ENCODE results near the gene PRIMPOL.
"Not testable (repeated sequence)": the region's sequence is repeated elsewhere in the genome, so short reads cannot be mapped to it uniquely, and the experiment has no call there.

Gene PRIMPOL

DNA sequence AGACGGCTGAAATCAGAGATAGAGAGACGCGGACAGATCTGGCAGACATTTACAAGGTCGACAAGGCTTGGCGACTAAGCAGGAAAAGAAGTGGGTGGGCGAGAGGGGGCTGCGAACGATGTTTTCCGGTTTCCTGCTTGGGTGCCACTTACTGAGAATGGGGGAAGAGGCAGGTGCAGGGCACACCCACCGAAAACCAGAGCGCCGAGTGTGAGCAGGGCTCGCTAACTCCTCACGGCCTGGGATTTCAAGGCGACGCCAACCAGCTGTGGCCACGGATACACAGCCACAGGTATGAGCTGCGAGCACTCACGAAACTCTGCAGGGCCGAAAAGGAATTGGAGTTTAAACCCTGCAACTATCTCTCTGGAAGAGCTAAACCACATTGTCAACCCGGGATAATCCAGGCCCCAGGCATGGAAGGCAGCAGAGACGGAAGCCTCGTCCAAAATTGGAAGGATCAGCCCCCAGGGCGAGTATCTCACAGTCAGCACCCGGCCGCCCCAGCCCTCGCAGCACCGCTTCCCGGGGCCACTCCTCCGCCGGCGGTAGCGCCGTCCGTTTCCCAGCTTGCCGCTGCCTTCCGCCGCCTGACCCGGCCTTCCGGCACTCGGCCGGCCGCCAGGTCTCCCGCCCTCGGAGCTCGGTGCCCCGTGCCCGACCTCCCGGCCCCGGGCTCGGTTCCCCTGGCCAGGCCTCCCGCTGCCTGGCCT lies 1.1 kb upstream of the PRIMPOL start:
- no peak for TF ChIP-seq POLR2A (IDR thresholded peaks at IDR 0.05; ENCODE audit: low read length)
- TF ChIP-seq GATA1 (IDR thresholded peaks at IDR 0.05; ENCODE audit: low read depth, low read length): no peak
- peak; percentile 75 to 78 for DNase-seq

- TF ChIP-seq POLR2A (IDR thresholded peaks at IDR 0.05; ENCODE audit: low read length) (peak; percentile 12), GATA1 (IDR thresholded peaks at IDR 0.05; ENCODE audit: low read depth, low read length) (no peak)
- peak; percentile 66 to 71 for DNase-seq
Measured at GRCh38 chr4:184649971-184650855, 675 bp downstream of the PRIMPOL start.

GRCh38 chr4:184651899-184652298 lies 2.4 kb downstream of the PRIMPOL start:
- DNase-seq: no peak
- TF ChIP-seq POLR2A (IDR thresholded peaks at IDR 0.05; ENCODE audit: low read length) (no peak), GATA1 (IDR thresholded peaks at IDR 0.05; ENCODE audit: low read depth, low read length) (no peak)

DNA sequence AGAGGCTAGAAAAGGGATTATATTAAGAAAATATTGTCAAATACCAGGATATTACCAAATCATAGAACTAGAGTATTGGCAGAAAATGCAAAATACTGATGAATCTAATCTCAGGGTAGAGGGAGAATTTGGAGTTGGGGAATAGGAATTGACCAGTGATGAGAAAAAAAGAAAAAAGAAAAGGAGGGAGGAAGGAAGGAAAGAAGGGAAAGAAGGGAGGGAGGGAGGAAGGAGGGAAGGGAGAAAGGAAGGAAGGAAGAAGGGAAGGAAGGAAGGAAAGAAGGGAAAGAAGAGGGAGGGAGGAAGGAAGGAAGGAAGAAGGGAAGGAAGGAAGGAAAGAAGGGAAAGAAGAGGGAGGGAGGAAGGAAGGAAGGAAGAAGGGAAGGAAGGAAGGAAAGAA lies 3.1 kb downstream of the PRIMPOL start:
- not testable (repeated sequence) for DNase-seq

- no peak for DNase-seq
Measured at GRCh38 chr4:184653650-184654049, 4.1 kb downstream of the PRIMPOL start.

DNA sequence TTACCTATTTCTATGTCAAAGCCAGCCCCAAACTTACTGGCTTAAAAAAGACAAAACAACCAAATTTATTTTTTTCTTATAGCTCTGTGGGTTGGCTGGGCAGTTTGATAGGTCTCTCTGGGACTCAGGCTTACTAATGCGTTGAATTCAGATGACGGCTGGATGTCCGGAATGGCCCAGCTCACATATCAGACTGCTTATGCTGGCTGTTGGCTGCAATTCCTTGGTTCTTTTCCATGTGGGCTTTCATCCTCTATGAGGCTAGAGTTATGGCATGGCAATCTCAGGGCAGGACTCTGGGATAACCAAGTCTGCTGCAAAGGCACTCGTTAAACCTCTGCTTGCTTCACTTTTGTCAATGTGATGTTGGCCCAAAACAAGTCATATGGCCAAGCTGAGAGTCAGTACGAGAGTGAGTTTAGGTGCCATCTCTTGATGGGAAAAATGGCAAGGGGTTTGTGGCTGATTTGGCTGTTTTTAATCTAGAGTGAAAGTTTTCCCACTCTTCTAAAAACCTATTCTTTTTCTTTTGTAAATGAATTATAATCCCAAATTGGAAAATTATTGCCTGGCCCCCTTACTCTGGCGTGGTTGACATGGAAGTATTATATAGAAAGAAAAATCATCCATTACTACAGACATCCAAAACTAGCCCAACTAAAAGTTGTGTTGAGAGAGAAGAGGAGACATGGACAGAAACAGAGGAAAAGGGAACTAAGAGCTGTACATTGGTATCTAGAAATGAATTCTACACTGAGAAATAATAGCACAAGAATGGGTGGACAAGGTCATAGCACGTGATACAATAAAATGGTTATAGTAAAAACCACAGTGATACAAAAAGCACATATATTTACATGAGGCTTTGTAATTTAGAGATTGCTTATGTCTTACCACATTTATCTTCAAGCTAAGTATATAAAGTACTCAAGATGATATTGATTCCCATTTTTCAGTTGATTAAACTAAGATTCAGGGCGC lies 6.6 kb downstream of the PRIMPOL start:
- DNase-seq: no peak
- TF ChIP-seq POLR2A (IDR thresholded peaks at IDR 0.05; ENCODE audit: low read length): no peak
- no peak for TF ChIP-seq GATA1 (IDR thresholded peaks at IDR 0.05; ENCODE audit: low read depth, low read length)

More at GRCh38 chr4:184653650-184654049, 4.1 kb downstream of the PRIMPOL start:
- TF ChIP-seq GATA1 (IDR thresholded peaks at IDR 0.05; ENCODE audit: low read depth, low read length) (no peak), POLR2A (IDR thresholded peaks at IDR 0.05; ENCODE audit: low read length) (no peak)

DNA sequence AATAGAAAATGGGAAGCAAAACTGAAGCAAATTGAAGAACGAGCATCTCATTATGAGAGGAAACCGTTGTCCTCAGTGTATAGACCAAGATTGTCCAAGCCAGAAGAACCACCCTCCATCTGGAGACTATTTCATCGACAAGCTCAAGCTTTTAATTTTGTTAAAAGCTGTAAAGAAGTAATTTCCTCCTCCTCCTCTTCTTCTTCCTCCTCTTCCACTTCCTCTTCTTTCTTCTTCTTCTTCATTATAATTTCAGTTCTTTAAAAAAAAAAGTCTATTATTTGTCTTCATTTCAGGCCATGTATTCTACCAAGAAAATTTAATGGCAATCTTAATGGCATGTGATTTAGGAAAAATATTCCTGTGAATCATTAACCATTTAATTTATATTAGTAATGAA lies 7.6 kb downstream of the PRIMPOL start:
- TF ChIP-seq POLR2A (IDR thresholded peaks at IDR 0.05; ENCODE audit: low read length) (no peak), GATA1 (IDR thresholded peaks at IDR 0.05; ENCODE audit: low read depth, low read length) (no peak)
- DNase-seq: no peak

DNA sequence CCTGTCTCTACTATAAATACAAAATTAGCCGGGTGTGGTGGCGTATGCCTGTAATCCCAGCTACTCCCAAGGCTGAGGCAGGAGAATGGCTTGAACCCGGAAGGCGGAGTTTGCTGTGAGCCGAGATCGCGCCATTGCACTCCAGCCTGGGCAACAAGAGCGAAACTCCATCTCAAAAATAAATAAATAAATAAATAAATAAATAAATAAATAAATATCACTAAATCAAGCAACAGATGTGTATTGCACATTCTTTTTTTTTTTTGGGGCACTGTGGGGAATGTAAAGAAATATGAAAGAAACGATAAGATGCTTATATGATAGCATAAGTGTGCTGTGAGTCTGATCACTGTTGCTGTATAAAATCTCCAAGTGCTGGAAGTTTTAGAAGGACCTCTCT lies 8.3 kb downstream of the PRIMPOL start:
- DNase-seq: not testable (repeated sequence)

DNA sequence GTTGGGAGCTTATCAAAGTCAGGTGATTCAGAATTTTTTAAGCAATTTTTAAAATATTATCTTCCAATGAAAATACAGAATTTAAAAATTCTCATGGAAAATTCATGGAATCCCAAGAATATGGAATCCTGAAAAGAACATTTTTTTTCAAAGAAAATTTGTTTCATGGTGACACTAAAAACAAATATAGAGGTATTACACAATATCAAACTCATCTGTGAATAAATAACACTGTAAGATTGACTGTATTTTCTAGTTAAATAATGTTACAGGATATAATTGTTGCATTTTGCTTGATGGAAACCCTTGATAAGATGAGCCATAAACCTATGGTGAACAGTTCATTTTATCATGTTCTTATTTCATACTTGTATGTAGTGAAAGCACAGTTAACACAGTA lies 11.4 kb downstream of the PRIMPOL start:
- no peak for DNase-seq
- no peak for TF ChIP-seq GATA1 (IDR thresholded peaks at IDR 0.05; ENCODE audit: low read depth, low read length)
- no peak for TF ChIP-seq POLR2A (IDR thresholded peaks at IDR 0.05; ENCODE audit: low read length)

DNA sequence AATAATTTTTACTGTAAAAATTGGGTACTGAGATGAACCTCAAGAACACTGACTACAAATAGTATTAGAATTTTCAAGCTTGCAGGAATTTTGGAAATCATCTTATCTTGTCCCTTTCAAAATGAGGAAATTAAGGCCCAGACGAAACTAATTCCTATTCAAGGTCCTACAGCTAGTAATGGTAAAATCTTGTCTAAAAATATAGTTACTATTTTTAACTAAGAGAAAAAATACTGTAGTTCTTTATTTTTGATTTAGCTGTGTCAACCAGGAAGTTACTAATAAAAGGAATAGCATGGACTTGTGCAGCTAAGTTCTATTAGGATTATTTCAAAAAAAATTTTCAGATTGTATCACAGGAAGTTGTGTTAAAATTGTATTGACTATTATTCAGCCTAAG lies 12.7 kb downstream of the PRIMPOL start:
- TF ChIP-seq POLR2A (IDR thresholded peaks at IDR 0.05; ENCODE audit: low read length) (no peak), GATA1 (IDR thresholded peaks at IDR 0.05; ENCODE audit: low read depth, low read length) (no peak)
- DNase-seq: no peak

DNA sequence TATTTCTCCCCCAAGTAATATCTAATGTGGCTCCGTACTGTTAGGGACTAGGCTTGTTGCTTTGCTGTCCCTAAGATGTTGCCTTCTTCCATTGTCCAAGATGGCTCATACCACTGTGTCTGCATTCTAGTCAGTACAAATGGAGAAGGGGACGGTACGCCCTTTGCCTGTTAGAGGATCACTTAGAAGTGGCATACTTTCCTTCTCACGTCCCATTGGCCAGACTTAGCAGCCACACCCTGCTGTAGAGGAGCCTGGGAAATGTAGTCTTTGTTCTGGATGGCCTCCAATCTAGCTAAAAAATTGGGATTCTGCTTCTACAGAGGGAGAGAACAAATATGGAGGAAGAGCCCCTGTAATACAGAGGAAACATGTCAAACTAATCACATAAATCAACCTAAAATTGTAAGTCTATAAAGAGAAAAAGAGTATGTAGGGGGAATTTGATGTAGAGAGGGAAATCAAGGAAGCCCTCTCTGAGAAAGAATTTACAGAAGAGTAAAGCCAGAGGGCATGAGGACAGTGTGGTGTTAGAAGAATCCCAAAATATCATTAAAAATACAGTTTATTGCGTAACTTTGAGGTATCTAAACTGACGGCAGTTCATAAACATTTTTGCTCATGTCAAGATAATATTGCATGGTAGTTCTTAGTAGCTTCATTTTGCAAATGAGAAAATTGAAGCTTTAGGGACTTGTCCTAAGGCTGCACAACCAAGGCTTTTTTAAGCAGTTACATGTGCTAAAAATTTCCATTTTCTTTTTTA lies 15.1 kb downstream of the PRIMPOL start:
- TF ChIP-seq POLR2A (IDR thresholded peaks at IDR 0.05; ENCODE audit: low read length) (no peak), GATA1 (IDR thresholded peaks at IDR 0.05; ENCODE audit: low read depth, low read length) (no peak)
- DNase-seq: peak; percentile 49 to 57

GRCh38 chr4:184666670-184667069 lies 17.1 kb downstream of the PRIMPOL start:
- no peak for DNase-seq
- no peak for TF ChIP-seq GATA1 (IDR thresholded peaks at IDR 0.05; ENCODE audit: low read depth, low read length)
- no peak for TF ChIP-seq POLR2A (IDR thresholded peaks at IDR 0.05; ENCODE audit: low read length)

DNA sequence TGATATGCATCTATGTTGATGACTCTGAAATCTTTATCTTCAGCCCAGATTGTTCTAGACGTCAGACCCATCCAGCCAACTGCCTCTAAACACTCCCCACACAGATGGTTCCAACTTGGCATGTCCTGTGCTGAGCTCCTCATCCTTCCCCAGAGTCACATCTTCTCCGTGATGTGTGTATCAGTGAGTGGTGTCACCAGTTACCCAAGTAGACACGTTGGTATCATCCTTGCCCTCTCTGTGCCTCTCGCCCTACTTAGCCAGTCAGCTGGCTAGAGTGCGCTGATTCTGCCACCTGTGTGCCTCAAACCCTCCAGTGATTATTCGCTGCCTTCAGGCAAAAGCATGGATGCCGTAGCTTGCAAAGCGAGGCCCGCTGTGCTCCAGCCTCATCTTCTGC lies 18.6 kb downstream of the PRIMPOL start:
- no peak for DNase-seq
- TF ChIP-seq POLR2A (IDR thresholded peaks at IDR 0.05; ENCODE audit: low read length) (no peak), GATA1 (IDR thresholded peaks at IDR 0.05; ENCODE audit: low read depth, low read length) (no peak)

All from erythroblast (primary cell).